CD4-positive, alpha-beta T cell treated with Interleukin-17A for 4 hours (primary cell): ENCODE results near the gene HMGCS2.

ENCODE experiments used
- DNase-seq: peaks from one replicate; pipeline ENCODE4 v3.0.0-alpha.2; 2020; ENCODE audit warnings: mixed read lengths

HMGCS2 gene

GRCh38 chr1:119768778-119769177 lies at the start of gene HMGCS2:
Gene HMGCS2 (minus strand): TSS chr1:119768905. CDS start chr1:119768844, 61 bp downstream.
- DNase-seq = no peak

DNA sequence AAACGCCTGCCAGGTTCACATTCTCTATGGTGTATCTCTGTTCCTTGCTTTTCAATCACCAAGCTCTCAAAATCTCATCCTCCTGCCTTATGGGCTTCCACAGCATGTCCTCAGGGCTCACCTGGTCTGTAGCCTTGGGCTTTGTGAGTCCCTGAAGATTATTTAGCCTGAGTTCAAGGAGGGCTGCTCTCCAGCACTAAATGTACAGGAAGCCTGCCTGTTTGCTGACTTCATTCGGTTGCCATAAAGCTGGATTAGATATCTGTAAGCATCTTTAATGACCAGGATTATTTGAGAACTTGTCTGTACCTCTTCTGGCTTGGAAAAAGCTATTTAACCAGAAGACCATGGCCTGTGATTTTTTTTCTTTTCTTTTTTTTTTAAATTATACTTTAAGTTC lies 49.5 kb upstream of the HMGCS2 start:
- DNase-seq = no peak

DNA sequence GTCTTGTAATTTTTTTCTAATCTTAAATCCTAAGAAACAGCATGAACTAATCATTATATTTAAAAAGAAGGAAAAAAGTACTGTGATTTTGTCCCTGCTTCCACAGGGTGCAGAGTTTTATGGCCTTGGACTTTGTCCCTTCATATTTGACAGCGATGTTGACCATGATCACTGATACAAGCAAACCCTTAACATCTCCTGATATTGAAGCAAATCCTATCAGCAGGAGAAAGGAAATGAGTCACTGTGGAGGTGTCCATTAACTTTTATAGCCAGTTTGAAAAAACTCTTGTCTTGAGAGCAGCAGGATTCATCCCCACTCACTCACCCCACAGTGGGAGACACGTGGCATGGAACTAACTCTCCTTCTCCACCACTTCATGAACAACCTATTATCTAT lies 47.7 kb upstream of the HMGCS2 start:
- DNase-seq = no peak

- DNase-seq = no peak
Observed at GRCh38 chr1:119815928-119816327, 47.2 kb upstream of the HMGCS2 start.

- DNase-seq = no peak
Observed at GRCh38 chr1:119815361-119815760, 46.7 kb upstream of the HMGCS2 start.

DNA sequence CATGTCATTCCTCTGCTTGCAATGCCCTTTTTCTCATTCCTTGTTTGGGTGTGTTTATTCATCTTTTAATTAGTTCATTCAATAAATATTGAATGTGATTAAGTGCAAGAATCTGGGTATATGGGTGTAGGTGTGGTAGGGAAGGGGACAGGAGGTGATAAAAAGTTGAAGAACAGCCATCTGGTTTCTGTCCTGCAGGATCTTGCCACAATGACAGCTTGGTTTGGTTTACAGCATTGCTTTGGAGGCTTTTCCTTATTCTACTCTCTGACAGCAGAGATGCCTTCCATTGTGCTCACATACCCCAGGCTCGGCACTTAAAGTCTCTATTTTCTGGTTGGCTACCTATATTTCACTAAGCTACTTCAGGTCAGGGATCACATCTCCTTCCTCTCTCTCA lies 45.6 kb upstream of the HMGCS2 start:
- DNase-seq = no peak

DNA sequence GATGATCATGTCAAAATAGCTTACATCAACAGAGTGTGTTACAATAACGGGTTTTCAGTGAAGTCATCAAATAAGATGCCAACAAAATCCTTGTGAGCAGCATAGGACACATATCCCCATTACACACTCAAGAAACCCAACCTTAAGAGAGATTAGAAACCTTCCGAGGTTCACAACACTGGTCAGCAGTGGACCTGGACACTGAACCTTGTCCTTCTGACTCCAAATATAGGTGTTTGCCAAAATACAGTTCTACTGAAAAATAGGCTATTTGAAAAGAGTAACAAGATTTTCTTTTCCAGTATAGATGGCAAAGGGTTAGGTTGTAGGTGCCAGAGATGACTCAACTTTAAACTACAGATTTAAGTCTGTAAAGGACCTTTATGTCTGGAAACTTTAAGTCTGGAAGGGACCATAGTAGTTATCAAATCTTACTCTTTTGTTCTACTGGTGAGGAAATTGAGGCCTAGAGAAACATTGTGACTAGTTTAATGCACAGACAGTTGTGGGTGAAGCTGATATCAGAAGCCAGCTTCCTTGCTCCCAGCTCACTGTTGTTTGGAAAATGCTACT lies 43.4 kb upstream of the HMGCS2 start:
- DNase-seq = no peak

DNA sequence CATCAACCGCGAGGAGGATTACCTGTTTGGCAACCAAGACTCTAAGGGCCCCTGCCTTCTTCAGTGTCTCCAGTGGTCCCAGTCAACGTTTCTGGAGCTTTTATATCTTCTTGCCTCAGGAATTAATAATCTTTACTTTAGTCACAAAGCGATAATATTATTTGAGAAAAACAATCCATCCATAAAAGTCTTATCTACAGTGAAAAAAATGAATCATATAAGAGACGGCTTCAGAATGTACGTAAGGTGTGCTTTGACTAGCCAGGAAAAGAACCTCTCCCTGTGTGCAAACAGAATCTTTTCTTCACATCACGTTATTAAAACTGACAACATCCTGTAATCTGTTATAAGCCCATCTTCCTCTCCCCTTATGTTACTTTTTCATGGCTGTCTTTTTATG lies 42.7 kb upstream of the HMGCS2 start, which contains the start of gene REG4:
REG4 (minus strand) TSS at position 74 of the 400 bp plus-strand sequence. CDS start 2,691 bp downstream, outside the sequence.
- DNase-seq = no peak

- DNase-seq = peak; percentile 79
Observed at GRCh38 chr1:119808972-119809550, 40.4 kb upstream of the HMGCS2 start.

DNA sequence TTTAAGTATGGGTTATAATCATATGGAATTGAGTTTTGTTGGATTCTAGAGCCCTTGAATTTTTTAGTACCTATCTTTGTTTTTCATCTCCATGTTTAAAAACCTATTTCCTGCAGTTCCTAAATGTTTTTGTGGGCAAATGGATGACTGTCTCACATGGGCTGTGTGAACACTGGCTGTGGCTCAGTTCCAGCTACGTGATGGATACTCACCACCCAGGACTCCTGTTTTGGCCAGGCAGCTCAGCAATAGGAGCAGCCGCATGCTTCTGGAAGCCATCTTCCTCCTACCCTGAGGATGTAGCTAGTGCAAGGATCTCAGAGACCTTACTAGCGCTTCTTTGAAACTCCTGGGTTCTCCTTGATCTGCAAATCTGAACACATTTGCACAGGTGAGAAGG lies 39.8 kb upstream of the HMGCS2 start:
- DNase-seq = no peak

- no peak for DNase-seq
Observed at GRCh38 chr1:119806489-119806888, 37.8 kb upstream of the HMGCS2 start.

GRCh38 chr1:119805746-119806145 lies 37.0 kb upstream of the HMGCS2 start:
- no peak for DNase-seq

GRCh38 chr1:119805247-119805646 lies 36.5 kb upstream of the HMGCS2 start:
- DNase-seq = no peak

DNA sequence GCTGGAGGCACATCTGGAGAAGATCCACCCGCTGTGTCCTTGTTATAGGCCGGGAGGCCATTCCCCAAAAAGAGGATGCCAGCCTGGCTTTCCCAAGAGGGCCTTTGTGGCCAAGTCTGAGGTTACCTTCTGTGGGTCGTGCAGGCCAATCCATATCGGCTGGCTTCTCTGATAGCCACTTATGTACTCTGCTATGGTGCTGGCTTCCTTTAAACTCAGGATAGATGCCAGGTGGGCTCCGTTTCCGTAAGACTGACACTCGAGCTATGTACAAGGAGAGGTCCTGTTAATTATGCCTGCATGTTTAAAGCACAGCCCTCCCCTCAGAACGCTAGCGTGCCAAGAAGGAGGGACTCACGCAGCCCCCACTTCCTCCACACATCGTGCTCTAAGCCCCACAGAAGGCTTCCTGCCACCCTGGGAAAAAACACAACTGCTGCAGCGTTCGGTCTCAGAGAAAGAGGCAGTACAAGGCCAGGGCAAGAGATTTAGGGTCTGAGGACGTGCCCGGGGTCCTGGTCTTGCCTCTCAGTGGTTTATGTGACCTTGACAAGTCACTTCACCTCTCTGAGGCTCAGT lies 31.0 kb upstream of the HMGCS2 start:
- DNase-seq = peak; percentile 32

DNA sequence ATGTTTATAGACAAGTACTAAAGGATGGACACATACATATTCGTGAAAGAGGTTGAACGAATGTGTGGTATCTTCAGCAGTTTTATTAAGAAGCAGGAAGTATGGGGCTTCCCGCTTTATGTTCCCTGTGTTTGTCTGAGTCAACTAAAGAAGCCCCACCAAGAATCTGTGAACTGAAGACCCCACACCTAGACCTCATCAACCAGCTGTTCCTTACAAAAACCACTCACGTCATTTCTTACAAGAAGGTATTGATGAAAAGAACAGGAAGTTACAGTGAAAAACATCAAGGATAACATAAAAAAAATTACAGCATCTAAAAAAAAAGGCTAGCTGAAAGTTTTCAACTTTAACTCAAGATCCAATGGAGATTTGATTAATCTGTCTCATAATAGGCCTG lies 30.3 kb upstream of the HMGCS2 start:
- no peak for DNase-seq

DNA sequence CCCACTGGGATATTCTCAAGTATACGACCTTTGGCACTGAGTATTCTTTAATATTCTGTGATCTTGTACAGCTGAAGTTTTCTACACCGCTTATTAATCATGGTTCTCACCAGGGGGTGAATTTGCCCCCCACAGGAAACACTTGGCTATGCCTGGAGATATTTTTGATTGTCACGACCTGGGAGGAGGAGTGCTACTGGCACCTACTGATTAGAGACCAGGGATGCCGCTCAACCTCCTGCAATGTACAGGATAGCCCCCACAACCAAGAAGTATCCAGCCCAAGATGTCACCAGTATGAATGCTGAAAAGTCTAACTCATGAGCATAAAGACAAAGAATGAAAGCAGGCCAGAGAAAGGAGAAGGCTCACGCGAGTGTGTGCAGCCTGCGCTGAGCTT lies 28.9 kb upstream of the HMGCS2 start:
- no peak for DNase-seq

GRCh38 chr1:119797162-119797561 lies 28.5 kb upstream of the HMGCS2 start:
- DNase-seq = no peak

GRCh38 chr1:119795261-119796200 lies 26.8 kb upstream of the HMGCS2 start:
- DNase-seq = no peak

- no peak for DNase-seq
Observed at GRCh38 chr1:119794876-119795240, 26.2 kb upstream of the HMGCS2 start.

- DNase-seq = no peak
Observed at GRCh38 chr1:119794230-119794875, 25.6 kb upstream of the HMGCS2 start.

DNA sequence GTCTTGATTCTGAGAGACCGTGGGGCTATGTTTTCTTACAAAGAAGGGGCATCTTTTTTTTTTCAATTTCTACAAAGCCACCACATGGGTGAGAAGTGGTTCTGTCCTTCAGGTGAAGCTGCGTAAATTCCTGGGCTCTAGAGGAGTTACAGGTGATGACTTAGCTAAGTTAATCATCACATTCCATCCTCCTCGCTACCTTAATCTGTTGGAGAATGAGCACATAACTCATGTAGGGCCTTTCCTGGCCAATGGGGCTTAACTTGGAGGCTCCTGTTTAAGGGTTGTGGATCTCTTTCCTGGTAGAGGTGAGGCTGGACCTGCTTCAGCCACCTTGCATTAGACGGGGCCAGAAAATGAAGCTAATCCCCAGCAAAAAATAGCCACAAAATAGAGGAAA lies 22.7 kb upstream of the HMGCS2 start:
- DNase-seq = no peak

- no peak for DNase-seq
Observed at GRCh38 chr1:119790451-119791198, 21.9 kb upstream of the HMGCS2 start.
